ENCODE data around the gene EML6. TPM values are rescaled to one million over a fixed set of nuclear protein-coding genes. Genes with fewer than 3 reads are reported as not detected.

Gene EML6
- total RNA-seq, 2 donors from 2014 or later = 0.46 to 10.7 TPM

GRCh38 chr2:54699665-54700064, 23.8 kb upstream of the EML6 start:
- whole genome bisulfite sequencing = 91% methylated on average over 2 of the region's 2 CpGs
- H3K27ac ChIP-seq = no peak overlapping the region
- no peaks in the 10 kb centered on the region for H3K9me3 ChIP-seq

GRCh38 chr2:54701029-54701428, 22.4 kb upstream of the EML6 start:
- Histone ChIP-seq H3K4me3 (no peak overlapping the region), H3K9me3 (no peaks in the 10 kb centered on the region), H3K4me1 (replicated peaks) (no peaks in the 10 kb centered on the region), H3K27ac (no peak overlapping the region), H3K27me3 (replicated peaks; ENCODE audit: insufficient read depth) (no peaks in the 10 kb centered on the region), H3K36me3 (no peaks in the 10 kb centered on the region)
- WGBS = 88% methylated on average over 2 of the region's 2 CpGs
- intact Hi-C loops (cut with DNase I) = loop anchor here (10.0 kb wide), 2 partner anchors 366 to 496 kb away; a partner anchor contains a TSS
- no peak for DNase-seq (ENCODE audit: low spot score)
- TF ChIP-seq CTCF (IDR thresholded peaks at IDR 0.05) = no peak
- TF ChIP-seq POLR2AphosphoS5 (IDR thresholded peaks at IDR 0.05) = no peak
- TF ChIP-seq POLR2A (IDR thresholded peaks at IDR 0.05) = no peak

More at GRCh38 chr2:54699665-54700064, 23.8 kb upstream of the EML6 start:
- no peak overlapping the region for H3K4me3 ChIP-seq
- TF ChIP-seq POLR2A (IDR thresholded peaks at IDR 0.05) (no peak), CTCF (IDR thresholded peaks at IDR 0.05) (no peak), POLR2AphosphoS5 (IDR thresholded peaks at IDR 0.05) (no peak)
- intact Hi-C loops (cut with DNase I) = loop anchor here (10.0 kb wide), 2 partner anchors 365 to 495 kb away; a partner anchor contains a TSS
- H3K36me3 ChIP-seq = no peaks in the 10 kb centered on the region
- no peaks in the 10 kb centered on the region for H3K27me3 ChIP-seq (replicated peaks; ENCODE audit: insufficient read depth)
- no peaks in the 10 kb centered on the region for H3K4me1 ChIP-seq (replicated peaks)
- no peak for DNase-seq (ENCODE audit: low spot score)

- Histone ChIP-seq H3K36me3 (no peaks in the 10 kb centered on the region), H3K9me3 (no peaks in the 10 kb centered on the region), H3K4me3 (no peak overlapping the region), H3K27ac (no peak overlapping the region), H3K27me3 (replicated peaks; ENCODE audit: insufficient read depth) (no peaks in the 10 kb centered on the region), H3K4me1 (replicated peaks) (no peaks in the 10 kb centered on the region)
- intact Hi-C loops (cut with DNase I) = loop anchor here (2.0 to 10.0 kb wide), 3 partner anchors 183 to 499 kb away; a partner anchor contains a TSS
- TF ChIP-seq CTCF (IDR thresholded peaks at IDR 0.05) (no peak), POLR2A (IDR thresholded peaks at IDR 0.05) (no peak), POLR2AphosphoS5 (IDR thresholded peaks at IDR 0.05) (no peak)
- WGBS = 92% methylated on average over 1 of the region's 1 CpG
- DNase-seq (ENCODE audit: low spot score) = no peak
Observed at GRCh38 chr2:54704238-54704637, 19.2 kb upstream of the EML6 start.

- Histone ChIP-seq H3K9me3 (no peaks in the 10 kb centered on the region), H3K4me3 (no peak overlapping the region), H3K36me3 (no peaks in the 10 kb centered on the region), H3K27me3 (replicated peaks; ENCODE audit: insufficient read depth) (no peaks in the 10 kb centered on the region), H3K4me1 (replicated peaks) (no peaks in the 10 kb centered on the region), H3K27ac (no peak overlapping the region)
- no peak for DNase-seq (ENCODE audit: low spot score)
- intact Hi-C loops (cut with DNase I) = loop anchor here (2.0 to 10.0 kb wide), 3 partner anchors 184 to 500 kb away; a partner anchor contains a TSS
- peak in 3 of 4 experiments; percentile 48 to 83 (median 74) for TF ChIP-seq CTCF (IDR thresholded peaks at IDR 0.05)
- no peak for TF ChIP-seq POLR2A (IDR thresholded peaks at IDR 0.05)
- TF ChIP-seq POLR2AphosphoS5 (IDR thresholded peaks at IDR 0.05) = peak; percentile 16
- whole genome bisulfite sequencing = 2% methylated on average over 3 of the region's 3 CpGs
Observed at GRCh38 chr2:54704688-54705605, 18.5 kb upstream of the EML6 start.
